ENCODE measurements around the gene SLC44A4.
"Not testable (repeated sequence)": the region's sequence is repeated elsewhere in the genome, so short reads cannot be mapped to it uniquely, and the experiment has no call there.

SLC44A4 gene

GRCh38 chr6:31864123-31864562, 14.7 kb downstream of the SLC44A4 start:
- H3K4me3 ChIP-seq (ENCODE audit: low read depth, low read length) = peak overlapping the region; percentile 67
- H3K9me3 ChIP-seq (ENCODE audit: control insufficient read depth, insufficient read depth, low read length); H3K4me1 ChIP-seq (ENCODE audit: control insufficient read depth, insufficient read depth, low read length); H3K9ac ChIP-seq (ENCODE audit: low read depth, low read length); H3K27me3 ChIP-seq (ENCODE audit: control insufficient read depth, insufficient read depth, low read length): not testable (repeated sequence)
- H3K36me3 ChIP-seq (ENCODE audit: control insufficient read depth, insufficient read depth, low read length) = peaks cover 12% of the 10 kb centered on the region

- Histone ChIP-seq H3K9ac (ENCODE audit: low read depth, low read length) (peak within 1 kb of the TSS; percentile 81), H3K4me3 (ENCODE audit: low read depth, low read length) (peak within 1 kb of the TSS; percentile 90), H3K9me3 (ENCODE audit: control insufficient read depth, insufficient read depth, low read length) (no peaks in the 10 kb centered on the region), H3K36me3 (ENCODE audit: control insufficient read depth, insufficient read depth, low read length) (peaks cover 12% of the 10 kb centered on the region), H3K27me3 (ENCODE audit: control insufficient read depth, insufficient read depth, low read length) (no peaks in the 10 kb centered on the region), H3K4me1 (ENCODE audit: control insufficient read depth, insufficient read depth, low read length) (no peaks in the 10 kb centered on the region)
These were observed 16.2 kb downstream of the SLC44A4 start, which contains the start of gene NEU1 for GRCh38 chr6:31862344-31863235. Gene NEU1 (minus strand): TSS chr6:31862821. CDS start chr6:31862776, 45 bp downstream.

- Histone ChIP-seq H3K9ac (ENCODE audit: low read depth, low read length) (peak overlapping the region; percentile 81), H3K9me3 (ENCODE audit: control insufficient read depth, insufficient read depth, low read length) (no peaks in the 10 kb centered on the region), H3K4me1 (ENCODE audit: control insufficient read depth, insufficient read depth, low read length) (no peaks in the 10 kb centered on the region), H3K36me3 (ENCODE audit: control insufficient read depth, insufficient read depth, low read length) (peaks cover 12% of the 10 kb centered on the region), H3K27me3 (ENCODE audit: control insufficient read depth, insufficient read depth, low read length) (no peaks in the 10 kb centered on the region), H3K4me3 (ENCODE audit: low read depth, low read length) (peak overlapping the region; percentile 90)
These were observed 16.9 kb downstream of the SLC44A4 start for GRCh38 chr6:31861919-31862343.

GRCh38 chr6:31861150-31861549, 17.6 kb downstream of the SLC44A4 start:
- H3K9me3 ChIP-seq (ENCODE audit: control insufficient read depth, insufficient read depth, low read length) = no peaks in the 10 kb centered on the region
- no peaks in the 10 kb centered on the region for H3K4me1 ChIP-seq (ENCODE audit: control insufficient read depth, insufficient read depth, low read length)
- H3K4me3 ChIP-seq (ENCODE audit: low read depth, low read length) = no peak overlapping the region
- H3K9ac ChIP-seq (ENCODE audit: low read depth, low read length) = no peak overlapping the region
- no peaks in the 10 kb centered on the region for H3K27me3 ChIP-seq (ENCODE audit: control insufficient read depth, insufficient read depth, low read length)
- peaks cover 12% of the 10 kb centered on the region for H3K36me3 ChIP-seq (ENCODE audit: control insufficient read depth, insufficient read depth, low read length)

- no peak overlapping the region for H3K9ac ChIP-seq (ENCODE audit: low read depth, low read length)
- H3K9me3 ChIP-seq (ENCODE audit: control insufficient read depth, insufficient read depth, low read length) = no peaks in the 10 kb centered on the region
- H3K4me3 ChIP-seq (ENCODE audit: low read depth, low read length) = no peak overlapping the region
- peaks cover 12% of the 10 kb centered on the region for H3K36me3 ChIP-seq (ENCODE audit: control insufficient read depth, insufficient read depth, low read length)
- H3K27me3 ChIP-seq (ENCODE audit: control insufficient read depth, insufficient read depth, low read length) = no peaks in the 10 kb centered on the region
- no peaks in the 10 kb centered on the region for H3K4me1 ChIP-seq (ENCODE audit: control insufficient read depth, insufficient read depth, low read length)
These were observed 18.4 kb downstream of the SLC44A4 start for GRCh38 chr6:31860349-31860748.

GRCh38 chr6:31859923-31860322, 18.9 kb downstream of the SLC44A4 start:
- Histone ChIP-seq H3K9ac (ENCODE audit: low read depth, low read length) (no peak overlapping the region), H3K4me1 (ENCODE audit: control insufficient read depth, insufficient read depth, low read length) (no peaks in the 10 kb centered on the region), H3K9me3 (ENCODE audit: control insufficient read depth, insufficient read depth, low read length) (no peaks in the 10 kb centered on the region), H3K4me3 (ENCODE audit: low read depth, low read length) (no peak overlapping the region), H3K27me3 (ENCODE audit: control insufficient read depth, insufficient read depth, low read length) (no peaks in the 10 kb centered on the region), H3K36me3 (ENCODE audit: control insufficient read depth, insufficient read depth, low read length) (peaks cover 12% of the 10 kb centered on the region)

GRCh38 chr6:31858707-31859106, 20.1 kb downstream of the SLC44A4 start:
- H3K36me3 ChIP-seq (ENCODE audit: control insufficient read depth, insufficient read depth, low read length) = peaks cover 12% of the 10 kb centered on the region
- no peaks in the 10 kb centered on the region for H3K4me1 ChIP-seq (ENCODE audit: control insufficient read depth, insufficient read depth, low read length)

GRCh38 chr6:31857774-31858173, 21.0 kb downstream of the SLC44A4 start:
- not testable (repeated sequence) for H3K4me1 ChIP-seq (ENCODE audit: control insufficient read depth, insufficient read depth, low read length); H3K9me3 ChIP-seq (ENCODE audit: control insufficient read depth, insufficient read depth, low read length); H3K9ac ChIP-seq (ENCODE audit: low read depth, low read length); H3K27me3 ChIP-seq (ENCODE audit: control insufficient read depth, insufficient read depth, low read length); H3K4me3 ChIP-seq (ENCODE audit: low read depth, low read length)
- H3K36me3 ChIP-seq (ENCODE audit: control insufficient read depth, insufficient read depth, low read length) = peaks cover 12% of the 10 kb centered on the region

More at GRCh38 chr6:31858707-31859106, 20.1 kb downstream of the SLC44A4 start:
- Histone ChIP-seq H3K9ac (ENCODE audit: low read depth, low read length) (no peak overlapping the region), H3K4me3 (ENCODE audit: low read depth, low read length) (no peak overlapping the region), H3K9me3 (ENCODE audit: control insufficient read depth, insufficient read depth, low read length) (no peaks in the 10 kb centered on the region), H3K27me3 (ENCODE audit: control insufficient read depth, insufficient read depth, low read length) (no peaks in the 10 kb centered on the region)

- not testable (repeated sequence) for H3K9ac ChIP-seq (ENCODE audit: low read depth, low read length); H3K27me3 ChIP-seq (ENCODE audit: control insufficient read depth, insufficient read depth, low read length); H3K4me1 ChIP-seq (ENCODE audit: control insufficient read depth, insufficient read depth, low read length); H3K9me3 ChIP-seq (ENCODE audit: control insufficient read depth, insufficient read depth, low read length); H3K36me3 ChIP-seq (ENCODE audit: control insufficient read depth, insufficient read depth, low read length)
- peak overlapping the region; percentile 39 for H3K4me3 ChIP-seq (ENCODE audit: low read depth, low read length)
These were observed 26.6 kb downstream of the SLC44A4 start for GRCh38 chr6:31851980-31852718.

GRCh38 chr6:31851485-31851832, 27.3 kb downstream of the SLC44A4 start:
- peaks cover 4% of the 10 kb centered on the region for H3K4me1 ChIP-seq (ENCODE audit: control insufficient read depth, insufficient read depth, low read length)
- no peaks in the 10 kb centered on the region for H3K27me3 ChIP-seq (ENCODE audit: control insufficient read depth, insufficient read depth, low read length)
- H3K4me3 ChIP-seq (ENCODE audit: low read depth, low read length) = peak overlapping the region; percentile 39
- H3K36me3 ChIP-seq (ENCODE audit: control insufficient read depth, insufficient read depth, low read length) = no peaks in the 10 kb centered on the region
- no peak overlapping the region for H3K9ac ChIP-seq (ENCODE audit: low read depth, low read length)
- H3K9me3 ChIP-seq (ENCODE audit: control insufficient read depth, insufficient read depth, low read length) = no peaks in the 10 kb centered on the region

- H3K4me3 ChIP-seq (ENCODE audit: low read depth, low read length) = no peak overlapping the region
- H3K4me1 ChIP-seq (ENCODE audit: control insufficient read depth, insufficient read depth, low read length) = peaks cover 4% of the 10 kb centered on the region
- no peaks in the 10 kb centered on the region for H3K36me3 ChIP-seq (ENCODE audit: control insufficient read depth, insufficient read depth, low read length)
- H3K27me3 ChIP-seq (ENCODE audit: control insufficient read depth, insufficient read depth, low read length) = no peaks in the 10 kb centered on the region
- no peaks in the 10 kb centered on the region for H3K9me3 ChIP-seq (ENCODE audit: control insufficient read depth, insufficient read depth, low read length)
- H3K9ac ChIP-seq (ENCODE audit: low read depth, low read length) = no peak overlapping the region
These were observed 27.9 kb downstream of the SLC44A4 start for GRCh38 chr6:31850765-31851484.
